HG03354 (cell line): ENCODE results near the gene CFTR.

Experiments used
- ATAC-seq: cut with Tn5 transposase; IDR thresholded peaks from one replicate; pipeline ENCODE4 v1.9.1; 2021; ENCODE audit warnings: mild to moderate bottlenecking; ENCODE audit not compliant: unreplicated experiment, poor library complexity, severe bottlenecking

Gene CFTR

GRCh38 chr7:117572856-117573620 lies 93.2 kb downstream of the CFTR start:
- no peak for ATAC-seq

GRCh38 chr7:117581424-117581823 lies 101.6 kb downstream of the CFTR start:
- ATAC-seq: no peak

DNA sequence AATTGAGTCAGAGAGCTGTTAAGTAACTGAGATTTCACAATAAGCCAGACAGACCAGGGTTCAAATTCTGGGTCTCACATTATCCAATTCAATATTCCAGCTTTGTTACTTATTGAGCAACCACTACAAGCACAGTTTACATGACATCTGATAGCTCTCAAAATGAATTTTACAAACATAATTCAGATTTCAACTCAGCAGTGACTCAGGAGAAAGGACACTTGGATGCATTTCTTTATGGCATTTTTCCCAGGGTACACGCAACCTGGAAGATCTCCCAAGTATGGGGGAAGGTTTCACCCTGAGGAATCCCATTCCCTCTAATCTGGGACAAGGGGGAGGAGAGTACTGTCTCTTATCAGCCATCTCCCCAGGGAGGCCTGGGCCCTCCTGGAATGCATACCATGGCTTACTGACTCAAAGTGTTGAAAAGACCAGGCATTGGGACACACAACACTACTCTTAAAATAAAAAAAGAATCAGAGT lies 102.4 kb downstream of the CFTR start:
- no peak for ATAC-seq

DNA sequence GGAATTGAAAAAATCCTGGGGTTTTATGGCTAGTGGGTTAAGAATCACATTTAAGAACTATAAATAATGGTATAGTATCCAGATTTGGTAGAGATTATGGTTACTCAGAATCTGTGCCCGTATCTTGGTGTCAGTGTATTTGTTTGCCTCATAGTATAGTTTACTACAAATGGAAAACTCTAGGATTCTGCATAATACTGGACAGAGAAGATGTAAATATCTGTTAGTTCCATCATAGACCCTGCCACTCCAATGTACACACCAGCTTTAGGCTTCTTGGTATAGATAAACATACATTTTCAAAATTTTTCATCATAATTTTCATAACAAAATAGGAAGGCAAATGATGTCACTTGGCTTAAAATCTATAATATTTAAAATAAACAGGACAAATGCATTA lies 108.1 kb downstream of the CFTR start:
- ATAC-seq: no peak

DNA sequence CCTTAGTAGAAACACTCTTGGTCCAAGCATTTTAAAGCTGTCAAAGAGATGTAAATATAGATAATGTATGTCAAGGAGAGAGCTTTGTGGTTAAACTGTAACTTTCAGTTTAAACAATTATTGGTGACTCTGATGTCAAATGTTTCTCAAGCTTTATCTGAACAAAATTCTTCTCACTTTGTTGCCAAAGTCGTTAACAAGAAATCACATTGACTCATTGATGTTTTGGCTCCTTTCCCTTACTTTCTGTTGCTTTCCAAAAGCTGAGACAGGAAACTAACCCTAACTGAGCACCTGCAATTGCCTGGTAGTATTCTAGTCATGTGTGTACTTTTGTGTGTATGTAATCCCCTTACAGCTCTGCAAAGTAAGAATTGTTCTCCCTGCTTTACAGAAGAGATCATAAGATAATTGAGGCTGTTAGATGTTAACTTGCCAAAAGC lies 108.5 kb downstream of the CFTR start:
- no peak for ATAC-seq

GRCh38 chr7:117590191-117590590 lies 110.4 kb downstream of the CFTR start:
- ATAC-seq: no peak

GRCh38 chr7:117592011-117592635 lies 112.3 kb downstream of the CFTR start:
- no peak for ATAC-seq

DNA sequence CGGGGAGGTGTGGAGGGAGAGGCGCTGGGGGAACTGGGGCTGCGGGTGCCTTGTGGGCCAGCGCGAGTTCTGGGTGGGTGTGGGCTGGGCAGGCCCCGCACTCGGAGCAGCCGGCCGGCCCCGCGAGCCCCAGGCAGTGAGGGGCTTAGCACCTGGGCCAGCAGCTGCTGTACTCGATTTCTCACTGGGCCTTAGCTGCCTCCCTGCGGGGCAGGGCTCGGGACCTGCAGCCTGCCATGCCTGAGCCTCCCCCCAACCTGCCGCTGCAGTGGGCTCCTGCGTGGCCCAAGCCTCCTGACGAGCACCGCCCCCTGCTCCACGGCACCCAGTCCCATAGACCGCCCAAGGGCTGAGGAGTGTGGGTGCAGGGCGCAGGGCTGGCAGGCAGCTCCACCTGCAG lies 116.3 kb downstream of the CFTR start:
- no peak for ATAC-seq

DNA sequence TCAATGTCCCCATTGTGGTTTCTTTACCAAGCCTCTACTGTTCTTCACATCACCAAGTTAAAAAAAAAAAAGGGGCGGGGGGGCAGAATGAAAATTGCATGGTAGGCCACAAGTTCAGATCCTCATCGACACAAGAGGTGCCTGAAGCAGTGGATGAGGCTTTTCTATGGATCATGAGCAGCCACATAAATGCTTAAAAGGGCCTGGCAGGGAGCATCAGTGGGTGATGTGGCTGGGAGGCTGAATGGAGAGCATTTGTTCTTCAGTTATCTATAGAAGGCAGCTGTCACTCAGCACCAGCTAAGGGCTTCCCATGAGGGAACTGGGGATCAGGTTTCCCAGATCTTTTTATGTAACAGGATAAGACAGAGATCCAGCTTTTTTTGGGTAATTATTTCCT lies 117.9 kb downstream of the CFTR start:
- no peak for ATAC-seq

DNA sequence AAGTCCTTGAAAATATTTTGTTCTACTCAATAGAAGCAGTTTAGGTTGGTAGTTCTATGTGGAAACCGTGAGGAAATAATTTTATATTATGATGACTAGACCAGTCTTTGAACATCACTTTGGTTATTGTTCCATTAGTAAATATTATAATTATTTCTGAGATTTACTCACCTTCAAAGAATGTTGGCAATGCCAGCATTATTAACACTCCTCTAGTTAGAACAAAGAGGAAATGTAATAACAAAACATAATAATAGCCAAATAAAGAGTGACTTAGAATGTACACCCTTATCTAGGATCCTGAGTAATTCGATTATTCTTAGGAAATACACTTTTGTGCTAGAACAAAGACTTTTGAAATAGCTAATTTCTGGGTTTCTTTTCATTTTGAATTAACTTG lies 121.1 kb downstream of the CFTR start:
- ATAC-seq: no peak

- no peak for ATAC-seq
Measured at GRCh38 chr7:117603627-117604026, 123.8 kb downstream of the CFTR start.

GRCh38 chr7:117605712-117606111 lies 125.9 kb downstream of the CFTR start:
- ATAC-seq: no peak

DNA sequence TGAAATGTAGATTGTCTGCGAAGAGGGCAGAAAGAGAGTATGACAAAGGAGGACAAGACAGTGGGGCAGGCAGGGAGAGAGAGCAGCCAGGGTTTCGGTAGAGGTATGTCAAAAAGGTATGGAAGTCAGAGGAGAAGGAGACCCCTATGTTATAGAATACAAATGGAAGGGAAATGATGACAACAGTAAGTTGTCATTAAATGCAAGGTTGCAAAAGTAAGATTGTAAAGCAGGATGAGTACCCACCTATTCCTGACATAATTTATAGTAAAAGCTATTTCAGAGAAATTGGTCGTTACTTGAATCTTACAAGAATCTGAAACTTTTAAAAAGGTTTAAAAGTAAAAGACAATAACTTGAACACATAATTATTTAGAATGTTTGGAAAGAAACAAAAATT lies 126.3 kb downstream of the CFTR start:
- ATAC-seq: no peak

DNA sequence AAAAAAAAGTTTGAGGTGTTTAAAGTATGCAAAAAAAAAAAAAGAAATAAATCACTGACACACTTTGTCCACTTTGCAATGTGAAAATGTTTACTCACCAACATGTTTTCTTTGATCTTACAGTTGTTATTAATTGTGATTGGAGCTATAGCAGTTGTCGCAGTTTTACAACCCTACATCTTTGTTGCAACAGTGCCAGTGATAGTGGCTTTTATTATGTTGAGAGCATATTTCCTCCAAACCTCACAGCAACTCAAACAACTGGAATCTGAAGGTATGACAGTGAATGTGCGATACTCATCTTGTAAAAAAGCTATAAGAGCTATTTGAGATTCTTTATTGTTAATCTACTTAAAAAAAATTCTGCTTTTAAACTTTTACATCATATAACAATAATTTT lies 130.6 kb downstream of the CFTR start:
- no peak for ATAC-seq

DNA sequence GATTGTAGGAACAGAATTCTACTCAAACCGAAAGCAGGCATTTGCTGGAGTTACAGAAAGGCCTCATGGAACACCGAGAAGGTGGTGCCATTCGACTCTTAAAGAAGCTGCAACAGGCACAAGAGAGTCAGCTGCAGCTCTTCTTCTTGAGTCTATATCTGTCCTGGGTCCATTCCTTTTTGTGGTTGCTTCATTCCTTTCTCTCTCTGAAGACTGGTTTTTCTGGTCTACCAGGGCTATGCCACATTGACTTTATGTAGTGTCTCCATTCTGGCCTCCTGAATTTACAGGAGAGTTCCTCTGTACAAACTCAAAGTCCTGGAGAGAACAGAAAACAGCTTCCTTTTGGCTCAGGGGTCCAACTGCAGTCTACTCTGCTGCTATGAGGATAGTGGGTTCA lies 132.8 kb downstream of the CFTR start:
- ATAC-seq: no peak

DNA sequence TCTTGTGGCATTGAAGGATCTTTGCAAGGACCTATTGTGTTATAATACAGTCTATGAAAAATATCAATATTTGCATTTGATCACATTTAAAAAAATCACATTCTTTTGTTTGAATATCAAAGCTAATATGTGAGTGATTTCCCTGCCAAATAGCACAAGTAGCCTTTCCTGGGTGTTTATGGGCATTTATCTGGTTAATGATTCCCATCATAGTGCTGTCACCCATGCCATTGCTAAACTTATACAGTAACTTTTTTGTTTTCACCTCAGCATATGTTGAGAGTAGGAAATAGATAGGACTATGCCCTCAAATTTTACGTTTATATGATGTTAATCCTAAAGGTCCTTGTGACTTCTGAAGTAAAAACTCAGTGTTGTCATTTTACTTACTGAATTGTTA lies 136.9 kb downstream of the CFTR start:
- no peak for ATAC-seq

- no peak for ATAC-seq
Measured at GRCh38 chr7:117619681-117620080, 139.9 kb downstream of the CFTR start.

- no peak for ATAC-seq
Measured at GRCh38 chr7:117621075-117621618, 141.3 kb downstream of the CFTR start.

- ATAC-seq: no peak
Measured at GRCh38 chr7:117623606-117624005, 143.8 kb downstream of the CFTR start.

- ATAC-seq: no peak
Measured at GRCh38 chr7:117630501-117630900, 150.7 kb downstream of the CFTR start.

DNA sequence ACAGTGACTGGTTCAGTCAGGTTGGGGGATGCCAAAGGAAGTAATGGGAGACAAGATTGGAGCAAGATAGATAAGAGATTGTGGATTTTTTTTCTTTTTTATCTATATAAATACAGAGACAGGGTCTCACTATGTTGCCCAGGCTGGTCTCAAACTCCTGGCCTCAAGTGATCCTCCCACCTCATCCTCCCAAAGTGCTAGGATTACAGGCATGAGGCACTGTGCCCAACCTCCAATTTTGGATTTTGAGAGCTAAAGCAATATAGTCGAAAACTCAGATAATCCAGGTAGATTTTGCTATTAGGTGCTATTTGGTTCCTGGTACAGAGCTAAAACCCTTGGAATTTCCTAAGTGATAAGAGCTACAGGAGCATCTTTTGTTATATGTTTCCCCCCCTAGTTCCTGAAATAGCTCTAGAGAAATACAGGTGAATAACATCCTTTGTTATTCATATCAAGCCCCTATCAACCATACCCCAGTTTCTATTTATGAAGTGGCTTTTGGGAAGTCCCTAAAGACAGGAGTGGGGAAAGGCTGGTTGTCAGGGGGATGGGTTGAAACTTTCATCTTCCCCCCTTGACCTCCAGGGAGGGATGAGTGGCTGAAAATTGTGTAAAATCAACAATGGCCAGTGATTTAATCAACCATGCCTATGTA lies 151.2 kb downstream of the CFTR start:
- no peak for ATAC-seq
